Upper lobe of left lung (tissue), 6 donors: ENCODE measurements around the gene ADCY5. TPM values are rescaled to one million over a fixed set of nuclear protein-coding genes. Genes with fewer than 3 reads are reported as not detected.

Source experiments
- ATAC-seq, 2 donors: fragments of 200-7000 bp; cut with Tn5 transposase; one replicate each; pipeline ENCODE4 v1.9.1; 2022; ENCODE audit warnings: mild to moderate bottlenecking in 2 of 2, moderate library complexity in 2 of 2; ENCODE audit not compliant: low FRiP score in 2 of 2
- DNase-seq, 2 donors: peaks; one replicate each; pipeline ENCODE4 v3.0.0-alpha.2; 2019 to 2020
- H3K27ac ChIP-seq, 4 donors: fragments of 200-600 bp; sonication (generic); one replicate each; pipeline ENCODE4 v1.5.1; 2016 to 2019
- H3K27me3 ChIP-seq, 4 donors: fragments of 200-600 bp; sonication (generic); one replicate each; pipeline ENCODE4 v1.5.1; 2017 to 2019
- H3K36me3 ChIP-seq, 4 donors: fragments of 200-600 bp; sonication (generic); one replicate each; pipeline ENCODE4 v1.5.1; 2016 to 2019
- H3K4me1 ChIP-seq, 4 donors: fragments of 200-600 bp; sonication (generic); one replicate each; pipeline ENCODE4 v1.5.1; 2018 to 2019
- H3K4me3 ChIP-seq, 4 donors: fragments of 200-600 bp; sonication (generic); one replicate each; pipeline ENCODE4 v1.5.1; 2017 to 2019; ENCODE audit warnings: mild to moderate bottlenecking in 2 of 4, moderate library complexity in 1 of 4
- H3K9me3 ChIP-seq, 4 donors: fragments of 200-600 bp; sonication (generic); one replicate each; pipeline ENCODE4 v1.5.1; 2018 to 2019
- EP300 ChIP-seq, 4 donors: sonication (generic); formaldehyde crosslinking; IDR thresholded peaks; one replicate each; pipeline ENCODE4 v1.5.1; 2017; ENCODE audit warnings: antibody characterized with exemption in 4 of 4, control low read depth in 2 of 4
- POLR2A ChIP-seq, 4 donors: fragments of 450-650 bp; IDR thresholded peaks; one replicate each; pipeline ENCODE4 v1.5.1; 2016 to 2017; ENCODE audit warnings: antibody characterized with exemption in 4 of 4, mild to moderate bottlenecking in 2 of 4
- POLR2AphosphoS5 ChIP-seq, 2 donors: sonication (generic); formaldehyde crosslinking; IDR thresholded peaks; one replicate each; pipeline ENCODE4 v1.5.1; 2017; ENCODE audit warnings: antibody characterized with exemption in 2 of 2
- WGBS, 2 donors: methylation state at CpG; one replicate each; pipeline ENCODE4 v1.1.5; 2017 to 2018; 5-methylcytosine and 5-hydroxymethylcytosine counted together
- total RNA-seq, 6 donors: library from RNA; depleted of rRNA in 4 of 6; stranded (reverse); fragments of >200 nt in 4 of 6; gene quantifications; one replicate each; pipeline versions ENCODE4 v1.1.0 to v1.2.1, GENCODE V29; 2016 to 2021
- TF ChIP-seq, protein P1 (sequence below), 6 experiments: fragments of 450-650 bp in 4 of 6; fragments of 200-600 bp in 2 of 6; sonication (generic) in 2 of 6; IDR thresholded peaks; one replicate each; pipeline ENCODE4 v1.5.1; 2016 to 2019; ENCODE audit warnings: antibody characterized with exemption in 6 of 6
- donor health status: DM: no; HTN: no; CAD: no; lungs with moderate emphysema.
- donor health status: DM: no; HTN: yes; CAD: no; lungs with severe emphysema.

Gene ADCY5
- total RNA-seq, 6 donors from 2014 or later: 2.1 to 23.0 (median 3.2) TPM

DNA sequence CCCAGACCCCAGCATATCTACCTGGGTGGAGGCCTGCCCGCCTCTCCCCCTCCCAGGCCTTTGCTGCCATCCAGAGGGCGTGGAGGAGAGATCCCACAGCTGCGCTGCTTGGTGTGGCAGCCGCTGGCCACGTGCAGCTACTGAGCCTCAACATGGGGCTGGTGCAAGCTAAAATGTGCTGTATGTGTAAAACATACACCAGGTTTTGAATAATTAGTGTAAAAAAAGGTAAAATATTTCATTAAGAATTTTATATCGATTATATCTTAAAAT is 151.3 kb downstream of the ADCY5 start:
- ATAC-seq (no peak), DNase-seq (no peak)
- H3K4me3 ChIP-seq: no peak overlapping the region
- no peaks in the 10 kb centered on the region for H3K4me1 ChIP-seq
- no peaks in the 10 kb centered on the region for H3K36me3 ChIP-seq
- TF ChIP-seq POLR2A (IDR thresholded peaks at IDR 0.05): no peak
- TF ChIP-seq POLR2AphosphoS5 (IDR thresholded peaks at IDR 0.05): no peak
- TF ChIP-seq, protein P1, sequence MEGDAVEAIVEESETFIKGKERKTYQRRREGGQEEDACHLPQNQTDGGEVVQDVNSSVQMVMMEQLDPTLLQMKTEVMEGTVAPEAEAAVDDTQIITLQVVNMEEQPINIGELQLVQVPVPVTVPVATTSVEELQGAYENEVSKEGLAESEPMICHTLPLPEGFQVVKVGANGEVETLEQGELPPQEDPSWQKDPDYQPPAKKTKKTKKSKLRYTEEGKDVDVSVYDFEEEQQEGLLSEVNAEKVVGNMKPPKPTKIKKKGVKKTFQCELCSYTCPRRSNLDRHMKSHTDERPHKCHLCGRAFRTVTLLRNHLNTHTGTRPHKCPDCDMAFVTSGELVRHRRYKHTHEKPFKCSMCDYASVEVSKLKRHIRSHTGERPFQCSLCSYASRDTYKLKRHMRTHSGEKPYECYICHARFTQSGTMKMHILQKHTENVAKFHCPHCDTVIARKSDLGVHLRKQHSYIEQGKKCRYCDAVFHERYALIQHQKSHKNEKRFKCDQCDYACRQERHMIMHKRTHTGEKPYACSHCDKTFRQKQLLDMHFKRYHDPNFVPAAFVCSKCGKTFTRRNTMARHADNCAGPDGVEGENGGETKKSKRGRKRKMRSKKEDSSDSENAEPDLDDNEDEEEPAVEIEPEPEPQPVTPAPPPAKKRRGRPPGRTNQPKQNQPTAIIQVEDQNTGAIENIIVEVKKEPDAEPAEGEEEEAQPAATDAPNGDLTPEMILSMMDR (IDR thresholded peaks at IDR 0.05): no peak
- no peak for TF ChIP-seq EP300 (IDR thresholded peaks at IDR 0.05)
- no peaks in the 10 kb centered on the region for H3K9me3 ChIP-seq
- no peaks in the 10 kb centered on the region for H3K27me3 ChIP-seq
- H3K27ac ChIP-seq: no peak overlapping the region
- WGBS, 2 donors: 85 to 87% methylated on average over 6 of the region's 6 CpGs

- ATAC-seq (no peak), DNase-seq (no peak)
- H3K4me3 ChIP-seq: no peak overlapping the region
- WGBS, 2 donors: 87 to 88% methylated on average over 11 to 13 of the region's 13 CpGs
- H3K36me3 ChIP-seq: no peaks in the 10 kb centered on the region
- H3K9me3 ChIP-seq: no peaks in the 10 kb centered on the region
- H3K4me1 ChIP-seq: no peaks in the 10 kb centered on the region
- TF ChIP-seq, protein P1 (IDR thresholded peaks at IDR 0.05): no peak
- no peak for TF ChIP-seq POLR2AphosphoS5 (IDR thresholded peaks at IDR 0.05)
- TF ChIP-seq EP300 (IDR thresholded peaks at IDR 0.05): no peak
- TF ChIP-seq POLR2A (IDR thresholded peaks at IDR 0.05): no peak
- H3K27me3 ChIP-seq: no peaks in the 10 kb centered on the region
- no peak overlapping the region for H3K27ac ChIP-seq
Measured at GRCh38 chr3:123296836-123297626, 151.9 kb downstream of the ADCY5 start.

GRCh38 chr3:123296261-123296660 is 152.6 kb downstream of the ADCY5 start:
- Histone ChIP-seq H3K9me3 (no peaks in the 10 kb centered on the region), H3K4me1 (no peaks in the 10 kb centered on the region), H3K27ac (no peak overlapping the region), H3K27me3 (no peaks in the 10 kb centered on the region), H3K4me3 (no peak overlapping the region), H3K36me3 (no peaks in the 10 kb centered on the region)
- ATAC-seq: no peak
- DNase-seq: no peak
- TF ChIP-seq POLR2AphosphoS5 (IDR thresholded peaks at IDR 0.05) (no peak), POLR2A (IDR thresholded peaks at IDR 0.05) (no peak), EP300 (IDR thresholded peaks at IDR 0.05) (no peak)
- TF ChIP-seq, protein P1 (IDR thresholded peaks at IDR 0.05): no peak
- 84 to 89% methylated on average over 7 of the region's 7 CpGs for WGBS, 2 donors

DNA sequence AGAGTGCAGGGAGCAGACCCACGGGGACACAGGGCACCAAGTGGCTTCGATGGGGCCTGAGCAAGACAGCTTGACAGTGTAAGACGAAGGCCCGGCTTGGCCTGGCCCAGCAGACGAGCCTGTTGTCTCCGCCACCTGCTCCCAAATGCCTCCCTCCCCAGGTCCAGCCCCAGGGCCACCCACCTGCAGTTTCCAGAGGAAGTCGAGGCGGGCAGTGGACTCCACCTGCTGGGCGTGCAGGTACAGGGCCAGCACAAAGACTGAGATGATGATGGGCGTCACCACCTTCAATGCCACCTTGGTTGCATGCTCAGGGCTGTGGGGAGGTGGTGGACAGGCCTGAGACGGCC is 153.0 kb downstream of the ADCY5 start:
- H3K27me3 ChIP-seq: no peaks in the 10 kb centered on the region
- no peak for DNase-seq
- TF ChIP-seq POLR2AphosphoS5 (IDR thresholded peaks at IDR 0.05) (no peak), EP300 (IDR thresholded peaks at IDR 0.05) (no peak), POLR2A (IDR thresholded peaks at IDR 0.05) (no peak)
- TF ChIP-seq, protein P1 (IDR thresholded peaks at IDR 0.05): no peak
- no peaks in the 10 kb centered on the region for H3K9me3 ChIP-seq
- WGBS, 2 donors: 70 to 100% methylated on average over 1 to 10 of the region's 11 CpGs
- no peaks in the 10 kb centered on the region for H3K36me3 ChIP-seq
- no peaks in the 10 kb centered on the region for H3K4me1 ChIP-seq
- no peak for ATAC-seq
- no peak overlapping the region for H3K4me3 ChIP-seq
- H3K27ac ChIP-seq: no peak overlapping the region
